Ascending aorta (tissue), 2 donors: ENCODE results near the gene ZNF688. TPM values are rescaled to one million over a fixed set of nuclear protein-coding genes. Genes with fewer than 3 reads are reported as not detected.

Source experiments
- DNase-seq, 2 donors: peaks; one replicate each; pipeline ENCODE4 v3.0.0-alpha.2; 2019; ENCODE audit warnings: low spot score in 2 of 2
- H3K27ac ChIP-seq, 2 donors: fragments of 200-600 bp; sonication (generic); one replicate each; pipeline ENCODE4 v1.5.1; 2016 to 2017; ENCODE audit warnings: mild to moderate bottlenecking in 1 of 2
- H3K27me3 ChIP-seq: fragments of 200-600 bp; sonication (generic); one replicate; pipeline ENCODE4 v1.5.1; 2017
- H3K36me3 ChIP-seq, 2 donors: fragments of 200-600 bp; sonication (generic); one replicate each; pipeline ENCODE4 v1.5.1; 2016
- H3K4me1 ChIP-seq, 2 donors: fragments of 200-600 bp; sonication (generic); one replicate each; pipeline ENCODE4 v1.5.1; 2016 to 2017; ENCODE audit warnings: mild to moderate bottlenecking in 1 of 2
- H3K4me3 ChIP-seq, 2 donors: fragments of 200-600 bp; sonication (generic); one replicate each; pipeline ENCODE4 v1.5.1; 2016 to 2017; ENCODE audit warnings: mild to moderate bottlenecking in 1 of 2
- H3K9me3 ChIP-seq, 2 donors: fragments of 200-600 bp; sonication (generic); one replicate each; pipeline ENCODE4 v1.5.1; 2016
- intact Hi-C: fragments of 100-400 bp; cut with DNase I; formaldehyde crosslinking; loops from one replicate; pipeline ENCODE4 v1.15.1; 2023
- total RNA-seq: library from RNA; depleted of rRNA; stranded (reverse); fragments of >200 nt; gene quantifications from one replicate; pipeline ENCODE4 v1.1.0, GENCODE V29; 2016
- TF ChIP-seq, protein P1 (sequence below), 3 experiments: fragments of 200-600 bp in 2 of 3; fragments of 450-650 bp in 1 of 3; sonication (generic) in 2 of 3; IDR thresholded peaks; one replicate each; pipeline ENCODE4 v1.5.1; 2016 to 2019; ENCODE audit warnings: antibody characterized with exemption in 3 of 3, mild to moderate bottlenecking in 1 of 3, moderate library complexity in 1 of 3

ZNF688 gene
- total RNA-seq, 1 donor from 2014 or later: 11.3 TPM

DNA sequence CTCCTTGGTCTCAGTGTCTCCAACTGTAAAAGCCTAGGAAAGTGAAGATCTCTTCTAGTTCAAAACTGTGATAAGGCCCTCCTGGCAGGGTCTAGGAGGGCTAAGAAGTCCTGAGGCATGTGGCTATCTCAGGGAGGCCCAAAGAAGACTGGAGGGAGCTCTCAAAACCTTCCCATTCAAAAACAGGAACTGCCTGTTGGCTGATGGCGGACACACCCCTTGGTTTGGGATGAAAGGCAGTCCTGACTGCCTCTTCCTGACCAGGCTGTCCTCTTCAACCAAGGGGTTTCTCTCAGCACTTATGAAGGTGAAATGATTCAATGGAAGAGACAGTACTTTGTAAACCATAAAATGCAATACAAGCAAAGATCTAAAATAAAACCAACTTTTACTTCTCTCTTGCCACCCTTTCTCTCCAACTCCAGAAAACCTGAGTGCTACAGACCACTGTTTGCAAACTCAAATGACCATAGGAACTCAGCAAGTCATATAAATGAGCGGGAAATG is 18.1 kb downstream of the ZNF688 start:
- Histone ChIP-seq H3K27ac (no peak overlapping the region), H3K4me3 (no peak overlapping the region), H3K4me1 (peaks cover 8 to 9% of the 10 kb centered on the region in 2 donors), H3K9me3 (no peaks in the 10 kb centered on the region), H3K36me3 (peaks cover 17 to 34% of the 10 kb centered on the region in 2 donors), H3K27me3 (no peaks in the 10 kb centered on the region)
- intact Hi-C loops: no loop called here
- DNase-seq: no peak
- TF ChIP-seq, protein P1, sequence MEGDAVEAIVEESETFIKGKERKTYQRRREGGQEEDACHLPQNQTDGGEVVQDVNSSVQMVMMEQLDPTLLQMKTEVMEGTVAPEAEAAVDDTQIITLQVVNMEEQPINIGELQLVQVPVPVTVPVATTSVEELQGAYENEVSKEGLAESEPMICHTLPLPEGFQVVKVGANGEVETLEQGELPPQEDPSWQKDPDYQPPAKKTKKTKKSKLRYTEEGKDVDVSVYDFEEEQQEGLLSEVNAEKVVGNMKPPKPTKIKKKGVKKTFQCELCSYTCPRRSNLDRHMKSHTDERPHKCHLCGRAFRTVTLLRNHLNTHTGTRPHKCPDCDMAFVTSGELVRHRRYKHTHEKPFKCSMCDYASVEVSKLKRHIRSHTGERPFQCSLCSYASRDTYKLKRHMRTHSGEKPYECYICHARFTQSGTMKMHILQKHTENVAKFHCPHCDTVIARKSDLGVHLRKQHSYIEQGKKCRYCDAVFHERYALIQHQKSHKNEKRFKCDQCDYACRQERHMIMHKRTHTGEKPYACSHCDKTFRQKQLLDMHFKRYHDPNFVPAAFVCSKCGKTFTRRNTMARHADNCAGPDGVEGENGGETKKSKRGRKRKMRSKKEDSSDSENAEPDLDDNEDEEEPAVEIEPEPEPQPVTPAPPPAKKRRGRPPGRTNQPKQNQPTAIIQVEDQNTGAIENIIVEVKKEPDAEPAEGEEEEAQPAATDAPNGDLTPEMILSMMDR (IDR thresholded peaks at IDR 0.05): no peak

DNA sequence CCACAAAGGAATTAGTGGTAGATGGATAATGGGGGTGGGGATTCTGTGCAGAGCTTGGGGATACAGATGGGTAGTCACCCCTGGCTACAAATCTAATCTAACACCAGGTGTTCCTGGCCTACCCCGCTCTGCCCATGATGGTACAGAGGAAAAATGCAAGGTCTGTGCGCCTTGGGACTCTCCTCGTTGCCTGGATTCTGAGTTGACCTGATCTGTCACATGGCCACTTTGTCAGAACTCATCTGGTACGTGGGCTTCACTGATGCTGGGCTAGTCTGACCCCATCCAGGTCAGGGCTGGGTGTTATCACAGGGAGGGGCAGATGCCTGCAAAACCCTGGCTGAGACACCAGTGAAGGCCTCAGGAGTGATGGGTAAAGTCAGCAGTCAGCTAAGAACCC is 18.6 kb downstream of the ZNF688 start:
- Histone ChIP-seq H3K27ac (no peak overlapping the region), H3K4me3 (no peak overlapping the region), H3K36me3 (peaks cover 17 to 34% of the 10 kb centered on the region in 2 donors), H3K27me3 (no peaks in the 10 kb centered on the region), H3K4me1 (peaks cover 8 to 9% of the 10 kb centered on the region in 2 donors), H3K9me3 (no peaks in the 10 kb centered on the region)
- no peak for DNase-seq
- TF ChIP-seq, protein P1 (IDR thresholded peaks at IDR 0.05): no peak
- intact Hi-C loops: no loop called here

DNA sequence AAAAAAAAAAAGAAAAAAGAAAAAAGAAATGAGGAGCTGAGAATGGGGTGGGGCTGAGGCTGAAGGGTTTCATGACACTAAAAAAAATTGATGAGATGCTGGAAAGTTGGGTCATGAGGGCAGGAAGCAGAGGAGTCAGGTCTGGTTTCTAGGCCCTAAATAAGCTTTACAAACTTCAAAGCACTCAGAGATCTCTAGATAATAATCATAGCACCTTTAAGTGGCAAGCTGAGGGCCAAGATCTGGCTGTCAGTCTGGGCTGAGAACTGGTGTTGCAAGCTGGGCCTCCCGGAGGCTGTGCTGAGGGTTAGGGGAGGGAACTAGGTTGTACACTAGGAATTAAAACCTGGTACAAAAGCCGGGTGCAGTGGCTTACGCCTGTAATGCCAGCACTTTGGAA is 19.7 kb downstream of the ZNF688 start:
- peaks cover 3 to 5% of the 10 kb centered on the region in 2 donors for H3K4me1 ChIP-seq
- no peak overlapping the region for H3K4me3 ChIP-seq
- intact Hi-C loops: no loop called here
- peaks cover 17 to 34% of the 10 kb centered on the region in 2 donors for H3K36me3 ChIP-seq
- H3K9me3 ChIP-seq: no peaks in the 10 kb centered on the region
- H3K27me3 ChIP-seq: no peaks in the 10 kb centered on the region
- no peak overlapping the region for H3K27ac ChIP-seq
- TF ChIP-seq, protein P1 (IDR thresholded peaks at IDR 0.05): no peak
- DNase-seq: no peak

DNA sequence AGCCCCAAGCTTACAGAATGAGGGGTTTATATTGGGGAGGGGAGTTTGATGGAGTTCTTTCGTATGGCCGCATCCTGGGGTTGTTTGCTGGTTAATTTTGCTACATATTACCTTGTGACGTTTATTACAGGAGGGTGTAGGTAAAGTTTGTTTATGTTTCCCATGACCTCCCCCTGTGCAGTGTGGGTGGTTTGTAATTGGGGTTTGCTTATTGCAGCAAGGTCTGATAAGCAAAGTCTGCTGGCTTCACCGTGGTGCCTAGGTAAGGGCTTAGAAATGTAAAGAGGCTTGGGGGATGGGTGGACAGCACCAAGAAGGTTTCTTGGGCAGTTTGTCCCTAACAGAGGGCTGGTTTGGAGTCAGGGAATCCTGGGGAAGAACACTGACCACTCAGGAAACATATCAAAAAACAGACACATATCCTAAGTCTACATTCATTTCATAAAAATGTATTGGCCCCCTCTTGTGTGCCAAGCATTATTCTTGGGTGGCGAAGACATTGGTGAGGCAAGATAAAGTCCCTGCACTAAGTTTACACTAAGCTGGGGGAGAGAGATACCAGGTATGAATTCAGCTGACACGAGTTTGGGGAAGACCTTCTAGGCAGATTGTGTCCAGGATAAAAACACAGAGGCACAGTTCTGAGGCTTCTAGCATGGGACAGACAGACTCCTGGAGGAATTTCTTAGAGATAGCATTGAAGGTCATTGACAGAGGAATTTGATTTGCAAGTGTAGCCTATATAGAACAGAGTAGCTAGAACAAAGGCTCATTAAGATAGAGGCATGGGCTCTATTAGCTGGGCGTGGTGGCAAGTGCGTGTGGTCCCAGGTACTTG is 22.9 kb downstream of the ZNF688 start:
- Histone ChIP-seq H3K36me3 (peaks cover 0 to 6% of the 10 kb centered on the region in 2 donors), H3K4me1 (no peaks in the 10 kb centered on the region), H3K27me3 (no peaks in the 10 kb centered on the region), H3K27ac (no peak overlapping the region), H3K9me3 (no peaks in the 10 kb centered on the region), H3K4me3 (no peak overlapping the region)
- DNase-seq: no peak
- TF ChIP-seq, protein P1 (IDR thresholded peaks at IDR 0.05): no peak
- intact Hi-C loops: no loop called here

DNA sequence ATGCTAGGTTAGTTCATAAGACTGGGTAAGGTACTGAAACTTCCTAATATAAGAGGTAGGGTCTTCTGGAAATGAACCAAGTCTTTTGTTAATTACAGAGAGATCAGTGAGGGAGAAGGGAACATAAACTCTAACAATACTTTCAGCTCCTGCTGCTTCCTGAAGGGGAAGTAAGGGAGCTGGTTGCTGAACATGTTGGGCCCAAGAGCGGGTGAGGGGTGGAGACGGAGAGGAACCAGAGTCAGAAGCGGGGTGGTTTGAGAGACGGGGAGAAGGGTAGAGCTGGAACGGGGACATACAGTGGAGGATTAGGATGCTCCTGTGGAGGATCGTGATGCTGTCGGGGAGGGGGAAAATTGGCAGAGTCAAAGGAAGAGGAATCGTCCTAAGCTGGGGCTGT is 25.4 kb downstream of the ZNF688 start:
- TF ChIP-seq, protein P1 (IDR thresholded peaks at IDR 0.05): no peak
- Histone ChIP-seq H3K9me3 (no peaks in the 10 kb centered on the region), H3K4me1 (no peaks in the 10 kb centered on the region), H3K27ac (no peak overlapping the region), H3K36me3 (no peaks in the 10 kb centered on the region), H3K4me3 (no peak overlapping the region), H3K27me3 (no peaks in the 10 kb centered on the region)
- DNase-seq: no peak
- intact Hi-C loops: no loop called here
